Smooth muscle cell (in vitro differentiated cells): Measurements from ENCODE around the gene FAM20B. TPM values are rescaled to one million over a fixed set of nuclear protein-coding genes. Genes with fewer than 3 reads are reported as not detected.

Experiments
- DNase-seq: peaks from one replicate; lab custom pipeline; 2025; ENCODE audit not compliant: unreplicated experiment; lab: John Stamatoyannopoulos, UW
- H2AFZ ChIP-seq: fragments of 200-600 bp; sonication (generic); 2 replicates; pipeline ENCODE4 v1.6.0; 2016; ENCODE audit warnings: antibody characterized with exemption, low read depth, mild to moderate bottlenecking
- H3F3A ChIP-seq: fragments of 200-600 bp; sonication (generic); 2 replicates; pipeline ENCODE4 v1.6.0; 2017; ENCODE audit warnings: antibody characterized with exemption, low read depth
- H3K27ac ChIP-seq: fragments of 200-600 bp; sonication (generic); 2 replicates; pipeline ENCODE4 v1.5.1; 2016; ENCODE audit warnings: low read depth, mild to moderate bottlenecking
- H3K27me3 ChIP-seq: fragments of 200-600 bp; sonication (generic); 2 replicates; pipeline ENCODE4 v1.6.1; 2016; ENCODE audit warnings: low read depth, mild to moderate bottlenecking
- H3K36me3 ChIP-seq: fragments of 200-600 bp; sonication (generic); 2 replicates; pipeline ENCODE4 v1.5.1; 2016; ENCODE audit warnings: low read depth
- H3K4me1 ChIP-seq: fragments of 200-600 bp; sonication (generic); 2 replicates; pipeline ENCODE4 v1.5.1; 2016; ENCODE audit warnings: low read depth
- H3K4me2 ChIP-seq: fragments of 200-600 bp; sonication (generic); 2 replicates; pipeline ENCODE4 v1.6.0; 2016; ENCODE audit warnings: mild to moderate bottlenecking
- H3K4me3 ChIP-seq: fragments of 200-600 bp; sonication (generic); 2 replicates; pipeline ENCODE4 v1.5.1; 2016; ENCODE audit warnings: mild to moderate bottlenecking
- H3K79me2 ChIP-seq: fragments of 200-600 bp; sonication (generic); 2 replicates; pipeline ENCODE4 v1.6.0; 2016; ENCODE audit warnings: low read depth, mild to moderate bottlenecking
- H3K9ac ChIP-seq: fragments of 200-600 bp; sonication (generic); 2 replicates; pipeline ENCODE4 v1.6.0; 2016; ENCODE audit warnings: low read depth
- H3K9me3 ChIP-seq: fragments of 200-600 bp; sonication (generic); replicated peaks from 2 replicates; pipeline ENCODE4 v1.5.1; 2016; ENCODE audit warnings: low read depth
- H4K20me1 ChIP-seq: fragments of 200-600 bp; sonication (generic); 2 replicates; pipeline ENCODE4 v1.6.0; 2016; ENCODE audit warnings: low read depth
- WGBS: methylation state at CpG from one replicate; pipeline ENCODE4 v1.1.7; 2016; ENCODE audit warnings: low lambda C conversion rate; 5-methylcytosine and 5-hydroxymethylcytosine counted together
- polyA plus RNA-seq: library from polyadenylated mRNA; unstranded; fragments of >200 nt; fragmentation: Nextera tagmentation; extraction: Ambion mirVana; gene quantifications from 2 replicates; pipeline ENCODE4 v1.2.1, GENCODE V29; 2016
- total RNA-seq: library from RNA; depleted of rRNA; stranded (reverse); fragments of >200 nt; gene quantifications from 2 replicates; pipeline ENCODE4 v1.2.3, GENCODE V29; 2014
- TF ChIP-seq, protein P1 (sequence below): fragments of 200-600 bp; sonication (generic); IDR thresholded peaks from 2 replicates; pipeline ENCODE4 v1.5.1; 2017; ENCODE audit warnings: borderline replicate concordance, mild to moderate bottlenecking, antibody characterized with exemption; ENCODE audit not compliant: insufficient read depth, poor library complexity, severe bottlenecking

Gene FAM20B
- total and polyA plus RNA-seq, 2 experiments from 2014 or later = 7.8 to 21.1 TPM

DNA sequence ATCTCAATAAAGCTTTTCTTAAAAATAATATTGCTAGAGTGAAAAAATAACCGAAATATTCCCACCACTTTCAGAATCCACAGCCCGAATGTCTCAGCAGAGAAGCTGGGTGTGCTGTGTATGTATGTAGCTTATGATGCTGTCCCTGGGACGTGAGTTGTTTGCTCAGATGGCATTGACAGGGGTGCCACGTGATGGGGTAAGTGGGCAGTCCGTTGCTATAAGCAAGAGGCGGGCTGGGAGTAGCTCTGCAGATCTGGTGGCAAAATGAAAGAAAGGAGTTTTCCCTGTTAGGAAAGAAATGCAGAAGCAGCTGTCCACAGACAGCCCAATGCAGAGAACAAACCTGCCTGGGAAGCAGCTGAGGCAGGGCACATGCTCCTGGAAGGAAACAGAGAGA is 3.8 kb upstream of the FAM20B start:
- Histone ChIP-seq H3F3A (peaks cover 10% of the 10 kb centered on the region), H4K20me1 (no peaks in the 10 kb centered on the region), H3K4me1 (peaks cover 2% of the 10 kb centered on the region), H3K4me3 (no peak overlapping the region), H3K27ac (no peak overlapping the region), H3K9ac (no peak overlapping the region), H3K36me3 (no peaks in the 10 kb centered on the region), H3K9me3 (no peaks in the 10 kb centered on the region), H3K79me2 (peaks cover 4% of the 10 kb centered on the region), H3K4me2 (no peak overlapping the region), H2AFZ (peak overlapping the region; percentile 27), H3K27me3 (no peaks in the 10 kb centered on the region)
- TF ChIP-seq, protein P1, sequence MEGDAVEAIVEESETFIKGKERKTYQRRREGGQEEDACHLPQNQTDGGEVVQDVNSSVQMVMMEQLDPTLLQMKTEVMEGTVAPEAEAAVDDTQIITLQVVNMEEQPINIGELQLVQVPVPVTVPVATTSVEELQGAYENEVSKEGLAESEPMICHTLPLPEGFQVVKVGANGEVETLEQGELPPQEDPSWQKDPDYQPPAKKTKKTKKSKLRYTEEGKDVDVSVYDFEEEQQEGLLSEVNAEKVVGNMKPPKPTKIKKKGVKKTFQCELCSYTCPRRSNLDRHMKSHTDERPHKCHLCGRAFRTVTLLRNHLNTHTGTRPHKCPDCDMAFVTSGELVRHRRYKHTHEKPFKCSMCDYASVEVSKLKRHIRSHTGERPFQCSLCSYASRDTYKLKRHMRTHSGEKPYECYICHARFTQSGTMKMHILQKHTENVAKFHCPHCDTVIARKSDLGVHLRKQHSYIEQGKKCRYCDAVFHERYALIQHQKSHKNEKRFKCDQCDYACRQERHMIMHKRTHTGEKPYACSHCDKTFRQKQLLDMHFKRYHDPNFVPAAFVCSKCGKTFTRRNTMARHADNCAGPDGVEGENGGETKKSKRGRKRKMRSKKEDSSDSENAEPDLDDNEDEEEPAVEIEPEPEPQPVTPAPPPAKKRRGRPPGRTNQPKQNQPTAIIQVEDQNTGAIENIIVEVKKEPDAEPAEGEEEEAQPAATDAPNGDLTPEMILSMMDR = no peak
- 72% methylated on average over 6 of the region's 6 CpGs for WGBS
- DNase-seq = no peak

DNA sequence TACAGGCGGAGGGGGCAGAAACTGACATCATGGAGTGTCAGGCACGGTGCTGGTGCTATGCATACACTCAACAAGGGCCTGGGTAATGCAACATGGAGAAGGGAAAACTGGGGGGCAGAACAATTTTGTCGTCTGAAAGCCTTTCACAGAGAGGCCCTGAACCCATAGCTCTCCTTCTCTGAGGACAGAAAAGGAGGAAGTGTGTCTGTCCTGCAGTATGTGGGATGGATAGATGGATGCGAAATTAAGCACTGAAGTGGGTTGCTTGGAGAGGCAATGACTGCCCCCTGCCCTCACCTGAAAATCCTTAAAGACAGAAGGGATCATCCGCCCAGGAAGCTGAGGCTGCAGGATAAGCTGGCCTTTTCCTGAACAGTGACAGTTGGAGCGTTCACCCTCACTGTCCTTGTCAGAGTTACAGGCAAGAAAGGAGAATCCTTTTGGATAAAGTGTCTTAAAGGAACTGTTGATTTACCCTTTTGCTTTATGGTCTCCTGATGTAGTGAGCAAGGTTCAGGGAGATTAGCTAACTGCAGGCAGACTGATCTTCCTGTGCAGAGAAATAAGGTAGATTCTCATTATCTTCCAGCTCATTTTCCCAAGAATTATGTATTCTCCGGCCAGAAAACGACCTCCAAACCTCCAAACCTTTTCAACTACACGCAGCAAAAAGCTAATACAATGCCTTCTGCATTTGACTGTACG is 1.6 kb upstream of the FAM20B start:
- 88% methylated on average over 10 of the region's 10 CpGs for WGBS
- no peak overlapping the region for H2AFZ ChIP-seq
- DNase-seq = no peak

DNA sequence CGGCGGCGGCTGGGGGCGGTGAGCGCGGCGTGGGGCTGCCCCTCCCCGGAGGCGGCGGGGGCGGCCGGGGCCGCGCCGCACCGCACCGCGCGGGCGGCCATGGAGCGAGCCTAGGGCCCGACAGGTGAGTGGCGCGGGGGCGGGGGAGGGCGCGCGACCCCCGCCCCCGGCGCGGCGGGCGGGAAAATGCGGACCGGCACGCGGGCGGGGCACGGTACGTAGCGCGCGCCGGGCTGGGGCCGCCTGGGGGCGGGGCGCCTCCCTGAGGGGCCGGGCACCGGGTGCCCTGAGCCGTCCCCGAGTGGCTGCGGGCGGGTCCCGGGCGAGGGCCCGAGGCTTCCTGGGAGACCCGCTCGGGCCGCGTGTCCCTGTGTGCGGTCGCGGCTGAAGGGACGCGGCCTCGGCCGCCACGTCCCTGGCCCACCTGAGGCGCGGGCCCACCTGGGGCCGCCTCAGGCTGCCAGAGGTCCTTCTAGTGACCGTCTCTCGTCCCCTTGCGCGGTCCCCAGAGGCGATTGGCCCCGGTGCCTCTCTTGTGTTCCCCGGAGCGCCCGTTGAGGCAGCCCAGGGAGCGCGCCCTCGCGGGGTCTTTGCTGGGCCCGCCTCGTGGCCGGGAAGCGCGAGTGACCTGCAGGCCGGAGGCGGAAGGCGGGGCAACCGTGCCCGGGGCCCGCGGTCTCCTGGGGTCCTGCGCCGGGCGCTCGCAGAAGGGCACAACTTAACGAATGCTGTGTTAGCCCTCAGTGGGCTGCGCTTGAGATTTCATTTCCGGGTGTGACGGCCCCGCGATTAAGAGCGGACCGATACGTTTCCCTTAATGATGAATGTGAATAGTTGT is 500 bp downstream of the FAM20B start:
- H3K79me2 ChIP-seq = peaks cover 44% of the 10 kb centered on the region
- peak; percentile 63 for DNase-seq
- peak overlapping the region; percentile 66 for H3K27ac ChIP-seq
- no peaks in the 10 kb centered on the region for H3K27me3 ChIP-seq
- H3F3A ChIP-seq = peaks cover 3% of the 10 kb centered on the region
- peak overlapping the region; percentile 80 for H3K9ac ChIP-seq
- peaks cover 11% of the 10 kb centered on the region for H4K20me1 ChIP-seq
- H3K4me3 ChIP-seq = peak overlapping the region; percentile 74
- no peaks in the 10 kb centered on the region for H3K9me3 ChIP-seq
- TF ChIP-seq, protein P1 = no peak
- peak overlapping the region; percentile 98 for H2AFZ ChIP-seq
- peak overlapping the region; percentile 85 for H3K4me2 ChIP-seq
- H3K4me1 ChIP-seq = peaks cover 13% of the 10 kb centered on the region
- WGBS = under 1% methylated on average over 48 of the region's 110 CpGs
- no peaks in the 10 kb centered on the region for H3K36me3 ChIP-seq

More for the DNA sequence above, 1.6 kb upstream of the FAM20B start:
- Histone ChIP-seq H3F3A (peaks cover 3% of the 10 kb centered on the region), H3K9ac (no peak overlapping the region), H4K20me1 (peaks cover 7% of the 10 kb centered on the region), H3K27me3 (no peaks in the 10 kb centered on the region), H3K27ac (no peak overlapping the region), H3K4me2 (no peak overlapping the region), H3K79me2 (peaks cover 26% of the 10 kb centered on the region), H3K9me3 (no peaks in the 10 kb centered on the region), H3K36me3 (no peaks in the 10 kb centered on the region), H3K4me1 (peaks cover 13% of the 10 kb centered on the region), H3K4me3 (no peak overlapping the region)
- TF ChIP-seq, protein P1 = no peak
